Endothelial cell of umbilical vein (primary cell): Measurements from ENCODE around the gene NELL2. TPM values are rescaled to one million over a fixed set of nuclear protein-coding genes. Genes with fewer than 3 reads are reported as not detected.

Source experiments
- BruUV-seq: library from RNA; stranded (reverse); fragments of 400-500 nt; replicated peaks from 2 replicates; lab custom pipeline; 2021; lab: Mats Ljungman, UMichigan
- CTCF ChIA-PET: fragments of 300-600, 350-600 bp; sonication (Branson Sonifier 250); formaldehyde crosslinking; loops from one replicate; lab custom pipeline; 2021; ENCODE audit warnings: antibody characterized with exemption, inconsistent platforms; lab: Charles Lee
- POLR2A ChIA-PET: fragments of 300-600, 350-600 bp; sonication (Branson Sonifier 250); formaldehyde crosslinking; loops from one replicate; lab custom pipeline; 2021; ENCODE audit warnings: antibody characterized with exemption, inconsistent platforms; lab: Charles Lee
- DNase-seq: peaks from one replicate; pipeline ENCODE4 v3.0.0-alpha.2; 2011; ENCODE audit warnings: low read depth, low spot score
- FAIRE-seq: peaks from 2 replicates; lab custom pipeline; 2011; peaks lifted over from hg19 to GRCh38; lab: Jason Lieb, UNC
- H2AFZ ChIP-seq: 2 replicates; pipeline ENCODE4 v1.6.0; 2012; ENCODE audit warnings: low read depth, low read length, control low read depth, inconsistent platforms
- H3K27ac ChIP-seq: 2 replicates; pipeline ENCODE4 v1.5.1; 2011; ENCODE audit warnings: low read depth, mild to moderate bottlenecking, control low read depth, low read length, moderate library complexity; ENCODE audit not compliant: insufficient read depth
- H3K27me3 ChIP-seq, 2 experiments: 2 replicates each; pipeline versions ENCODE4 v1.6.0 to v1.6.1; 2011; ENCODE audit warnings: low read length in 2 of 2, mixed read lengths in 1 of 2; ENCODE audit not compliant: control insufficient read depth in 2 of 2, insufficient read depth in 2 of 2
- H3K36me3 ChIP-seq, 2 experiments: 2 replicates in 1 of 2; 3 replicates in 1 of 2; pipeline ENCODE4 v1.5.1; 2011; ENCODE audit warnings: low read length in 2 of 2, mild to moderate bottlenecking in 1 of 2, moderate library complexity in 1 of 2; ENCODE audit not compliant: control insufficient read depth in 2 of 2, insufficient read depth in 2 of 2; ENCODE audit errors: extremely low read depth in 1 of 2
- H3K4me1 ChIP-seq: 3 replicates; pipeline ENCODE4 v1.5.1; 2011; ENCODE audit warnings: mild to moderate bottlenecking, low read length; ENCODE audit not compliant: control insufficient read depth, insufficient read depth; ENCODE audit errors: extremely low read depth
- H3K4me2 ChIP-seq: 2 replicates; pipeline ENCODE4 v1.6.1; 2011; ENCODE audit warnings: low read length, control low read depth, mixed read lengths; ENCODE audit not compliant: insufficient read depth
- H3K4me3 ChIP-seq, 3 experiments: fragments of 200-600 bp in 1 of 3; sonication (generic), shearing (Covaris generic) in 1 of 3; replicated peaks in 1 of 3; 2 replicates each; pipeline ENCODE4 v1.5.1; 2011 to 2016; ENCODE audit warnings: control low read depth in 3 of 3, low read length in 3 of 3, mild to moderate bottlenecking in 2 of 3, inconsistent platforms in 1 of 3, low read depth in 1 of 3, moderate library complexity in 1 of 3; ENCODE audit not compliant: insufficient read depth in 1 of 3
- H3K79me2 ChIP-seq: 2 replicates; pipeline ENCODE4 v1.6.0; 2012; ENCODE audit warnings: low read length, inconsistent platforms; ENCODE audit not compliant: control insufficient read depth, insufficient read depth
- H3K9ac ChIP-seq: replicated peaks from 2 replicates; pipeline ENCODE3; 2011; ENCODE audit warnings: low read length, control low read depth; ENCODE audit not compliant: insufficient read depth; ENCODE audit errors: extremely low read depth
- H3K9me1 ChIP-seq: replicated peaks from 3 replicates; pipeline ENCODE4 v1.6.0; 2011; ENCODE audit warnings: mild to moderate bottlenecking, low read length; ENCODE audit not compliant: control insufficient read depth, insufficient read depth; ENCODE audit errors: extremely low read depth
- H3K9me3 ChIP-seq: replicated peaks from 2 replicates; pipeline ENCODE4 v1.5.1; 2012; ENCODE audit warnings: low read length, inconsistent platforms; ENCODE audit not compliant: control insufficient read depth, insufficient read depth
- H4K20me1 ChIP-seq: replicated peaks from 2 replicates; pipeline ENCODE3; 2011; ENCODE audit warnings: mild to moderate bottlenecking, low read length; ENCODE audit not compliant: control insufficient read depth, insufficient read depth; ENCODE audit errors: extremely low read depth
- CTCF ChIP-seq, 2 donors: IDR thresholded peaks; 1 replicate in 1 of 2; 2 replicates in 1 of 2; pipeline ENCODE4 v1.5.1; 2011; ENCODE audit warnings: low read length in 2 of 2, mild to moderate bottlenecking in 2 of 2, moderate library complexity in 2 of 2, control low read depth in 1 of 2, inconsistent platforms in 1 of 2, low read depth in 1 of 2; ENCODE audit not compliant: insufficient read depth in 1 of 2; ENCODE audit errors: extremely low read depth in 1 of 2
- JUN ChIP-seq: IDR thresholded peaks from 2 replicates; pipeline ENCODE4 v1.6.1; 2011; ENCODE audit warnings: borderline replicate concordance, low read depth; ENCODE audit not compliant: insufficient read length, insufficient read depth
- MYC ChIP-seq: IDR thresholded peaks from one replicate; pipeline ENCODE4 v1.6.1; 2011; ENCODE audit warnings: mild to moderate bottlenecking, low read depth, low read length
- POLR2A ChIP-seq: IDR thresholded peaks from 2 replicates; pipeline ENCODE4 v1.6.1; 2012; ENCODE audit warnings: low read depth, mild to moderate bottlenecking, control low read depth, low read length
- POLR2AphosphoS5 ChIP-seq: IDR thresholded peaks from 2 replicates; pipeline ENCODE4 v1.6.1; 2012; ENCODE audit warnings: low read depth, mild to moderate bottlenecking, control low read depth, low read length, moderate library complexity; ENCODE audit not compliant: insufficient read depth
- dilution Hi-C: fragments of 300-500 bp; cut with MboI; formaldehyde crosslinking; loops from one replicate; pipeline ENCODE4 v1.15.0; 2019; ENCODE audit warnings: low sequenced_read_pairs; ENCODE audit not compliant: extremely low pct_ligation_motif_present
- intact Hi-C: fragments of 100-400 bp; cut with micrococcal nuclease; formaldehyde crosslinking; loops from one replicate; pipeline ENCODE4 v1.10.0; 2022
- polyA plus RNA-seq, 4 experiments: library from polyadenylated mRNA; depleted of rRNA in 3 of 4; stranded (reverse) in 3 of 4; unstranded in 1 of 4; fragments of >200 nt; gene quantifications; 2 replicates each; pipeline versions ENCODE4 v1.2.1 to v1.2.3, GENCODE V29; 2011 to 2012; ENCODE audit warnings: missing spikeins in 1 of 4
- total RNA-seq: library from RNA; stranded (reverse); gene quantifications from 2 replicates; pipeline ENCODE4 v1.2.3, GENCODE V29; 2021

Gene NELL2
- total and polyA plus RNA-seq, 2 donors (not counting 3 experiments of a cell fraction or from before 2014, with no cell fraction given), result 0.11 to 0.49 TPM

- Histone ChIP-seq H3K9me1 (no peaks in the 10 kb centered on the region), H3K4me3 (no peak overlapping the region)
Observed at GRCh38 chr12:44592626-44593025, 283.5 kb downstream of the NELL2 start.

More at GRCh38 chr12:44592626-44593025, 283.5 kb downstream of the NELL2 start:
- Histone ChIP-seq H3K27me3 (no peaks in the 10 kb centered on the region), H4K20me1 (no peaks in the 10 kb centered on the region), H3K79me2 (no peaks in the 10 kb centered on the region), H3K4me2 (no peak overlapping the region), H3K36me3 (no peaks in the 10 kb centered on the region), H3K4me1 (no peaks in the 10 kb centered on the region), H3K9ac (no peak overlapping the region), H2AFZ (no peak overlapping the region), H3K27ac (no peak overlapping the region), H3K9me3 (no peaks in the 10 kb centered on the region)
- CTCF ChIA-PET, result no interaction called here
- BruUV-seq, result no TSS peak
- no peak for TF ChIP-seq CTCF (IDR thresholded peaks at IDR 0.05; ENCODE audit: extremely low read depth in 1 of 2, insufficient read depth in 1 of 2, low read depth in 1 of 2, low read length in 2 of 2)
- no peak for TF ChIP-seq MYC
- TF ChIP-seq JUN, result no peak
- TF ChIP-seq POLR2A, result no peak
- no peak for TF ChIP-seq POLR2AphosphoS5
- intact Hi-C loops, result no loop called here
- POLR2A ChIA-PET, result no interaction called here
- dilution Hi-C loops, result no loop called here
- DNase-seq, result no peak
- FAIRE-seq, result no peak
